Caco-2 (cell line): ENCODE data around the gene ALG11. TPM values are rescaled to one million over a fixed set of nuclear protein-coding genes. Genes with fewer than 3 reads are reported as not detected.

Experiments used
- BruUV-seq: library from RNA; stranded (reverse); fragments of 400-500 nt; replicated peaks from 2 replicates; lab custom pipeline; 2021; lab: Mats Ljungman, UMichigan
- CTCF ChIA-PET: fragments of 300-600 bp; sonication (Branson Sonifier 250); formaldehyde crosslinking; loops from one replicate; lab custom pipeline; 2022; ENCODE audit warnings: antibody characterized with exemption; lab: Charles Lee
- POLR2A ChIA-PET: fragments of 300-600 bp; sonication (Branson Sonifier 250); formaldehyde crosslinking; loops from one replicate; lab custom pipeline; 2022; ENCODE audit warnings: antibody characterized with exemption; lab: Charles Lee
- DNase-seq, 2 experiments: peaks; one replicate each; pipeline versions ENCODE4 v3.0.0 to v3.0.0-alpha.2; 2020 to 2022
- H3K27me3 ChIP-seq: replicated peaks from 2 replicates; pipeline ENCODE4 v1.6.0; 2011; ENCODE audit warnings: low read length; ENCODE audit not compliant: control insufficient read depth, insufficient read depth
- H3K36me3 ChIP-seq: 2 replicates; pipeline ENCODE4 v1.5.1; 2011; ENCODE audit warnings: low read length; ENCODE audit not compliant: control insufficient read depth, insufficient read depth
- H3K4me1 ChIP-seq: fragments of 250-450 bp; sonication (Bioruptor Pico); 2 replicates; pipeline ENCODE4 v1.5.1; 2020; ENCODE audit warnings: mild to moderate bottlenecking
- H3K4me3 ChIP-seq: 2 replicates; pipeline ENCODE4 v1.5.1; 2011; ENCODE audit warnings: low read depth, mild to moderate bottlenecking, control low read depth, low read length
- H3K9me3 ChIP-seq: fragments of 250-450 bp; sonication (Bioruptor Pico); 2 replicates; pipeline ENCODE4 v1.5.1; 2020; ENCODE audit warnings: mild to moderate bottlenecking, moderate library complexity
- H3K27ac Mint-ChIP-seq: one replicate; pipeline ENCODE4 v1.8.0; 2022; ENCODE audit warnings: mixed read lengths; ENCODE audit not compliant: unreplicated experiment
- H3K27me3 Mint-ChIP-seq: one replicate; pipeline ENCODE4 v1.8.0; 2022; ENCODE audit warnings: mixed read lengths; ENCODE audit not compliant: insufficient read depth, unreplicated experiment
- H3K36me3 Mint-ChIP-seq: one replicate; pipeline ENCODE4 v1.8.0; 2022; ENCODE audit warnings: mild to moderate bottlenecking, mixed read lengths; ENCODE audit not compliant: insufficient read depth, unreplicated experiment
- H3K4me1 Mint-ChIP-seq: one replicate; pipeline ENCODE4 v1.8.0; 2022; ENCODE audit warnings: low read depth, mixed read lengths; ENCODE audit not compliant: unreplicated experiment
- H3K4me3 Mint-ChIP-seq: one replicate; pipeline ENCODE4 v1.8.0; 2022; ENCODE audit warnings: mild to moderate bottlenecking, moderate library complexity, mixed read lengths; ENCODE audit not compliant: unreplicated experiment
- H3K9me3 Mint-ChIP-seq: one replicate; pipeline ENCODE4 v1.8.0; 2022; ENCODE audit warnings: mixed read lengths; ENCODE audit not compliant: unreplicated experiment
- CTCF ChIP-seq, 2 experiments: fragments of 200-600 bp in 1 of 2; IDR thresholded peaks; 1 replicate in 1 of 2; 2 replicates in 1 of 2; pipeline versions ENCODE4 v1.5.1 to v1.8.0; 2011 to 2022; ENCODE audit warnings: antibody characterized with exemption in 1 of 2, control low read depth in 1 of 2, inconsistent platforms in 1 of 2, low read depth in 1 of 2, low read length in 1 of 2, mild to moderate bottlenecking in 1 of 2, moderate library complexity in 1 of 2; ENCODE audit not compliant: insufficient read depth in 1 of 2, severe bottlenecking in 1 of 2, unreplicated experiment in 1 of 2
- intact Hi-C: fragments of 100-400 bp; cut with micrococcal nuclease; formaldehyde crosslinking; loops from one replicate; pipeline ENCODE4 v1.10.0; 2022; ENCODE audit not compliant: unreplicated experiment
- total RNA-seq: library from RNA; stranded (reverse); gene quantifications from 2 replicates; pipeline ENCODE4 v1.2.3, GENCODE V29; 2022

The ALG11 gene
- total RNA-seq, 1 experiment from 2014 or later, result 47.7 TPM

GRCh38 chr13:52010890-52011631 lies 1.1 kb upstream of the ALG11 start, which contains the start of gene ATP7B:
TSS of gene ATP7B (minus strand) at chr13:52011450. CDS start at chr13:52011337, 113 bp downstream.
- Histone ChIP-seq H3K4me3 (peak within 1 kb of the TSS; percentile 79), H3K27me3 (no peaks in the 10 kb centered on the region), H3K9me3 (no peaks in the 10 kb centered on the region), H3K4me1 (peaks cover 23% of the 10 kb centered on the region), H3K36me3 (0 out of 2 replicates have a peak, but pooled peaks cover 1% of the 10 kb centered on the region)
- Mint-ChIP-seq H3K27ac (peak within 1 kb of the TSS; percentile 98), H3K4me1 (peaks cover 34% of the 10 kb centered on the region), H3K36me3 (peaks cover 17% of the 10 kb centered on the region), H3K4me3 (peak within 1 kb of the TSS; percentile 99), H3K9me3 (peaks cover 11% of the 10 kb centered on the region), H3K27me3 (no peaks in the 10 kb centered on the region)
- peak; percentile 56 to 58 for DNase-seq
- CTCF ChIA-PET, result interaction anchor here (0.5 to 1.2 kb wide), 2 partner anchors 32 to 591 kb away, joined by 3 to 5 read pairs; no protein-coding TSS in a partner anchor
- TF ChIP-seq CTCF (IDR thresholded peaks at IDR 0.05; ENCODE audit: insufficient read depth in 1 of 2, low read depth in 1 of 2, low read length in 1 of 2, severe bottlenecking in 1 of 2, unreplicated experiment in 1 of 2), result peak in 1 of 2 experiments; percentile 53
- intact Hi-C loops, result loop anchor here (2.0 kb wide), 1 partner anchor 98 kb away; no protein-coding TSS in a partner anchor
- no TSS peak for BruUV-seq
- POLR2A ChIA-PET, result no interaction called here

- no TSS peak for BruUV-seq
- Mint-ChIP-seq H3K4me1 (peaks cover 20% of the 10 kb centered on the region), H3K27me3 (no peaks in the 10 kb centered on the region), H3K9me3 (no peaks in the 10 kb centered on the region), H3K4me3 (peak overlapping the region; percentile 99), H3K36me3 (peaks cover 22% of the 10 kb centered on the region), H3K27ac (peak overlapping the region; percentile 98)
- ChIA-PET CTCF (interaction anchor here (0.6 to 2.1 kb wide), 5 partner anchors 9 to 115 kb away, joined by 3 to 10 read pairs (median 6); no protein-coding TSS in a partner anchor), POLR2A (interaction anchor here (0.5 to 1.6 kb wide), 4 partner anchors 11 to 60 kb away, joined by 3 to 4 read pairs (median 4); no protein-coding TSS in a partner anchor)
- Histone ChIP-seq H3K36me3 (peaks cover 2% of the 10 kb centered on the region; the same call in 1 of the 2 replicates), H3K9me3 (no peaks in the 10 kb centered on the region), H3K4me3 (peak overlapping the region; percentile 79), H3K4me1 (peaks cover 12% of the 10 kb centered on the region; the same call in 1 of the 2 replicates), H3K27me3 (no peaks in the 10 kb centered on the region)
- intact Hi-C loops, result loop anchor here (1.0 to 2.0 kb wide), 4 partner anchors 13 to 33 kb away; no protein-coding TSS in a partner anchor
- DNase-seq, result no peak
- TF ChIP-seq CTCF (IDR thresholded peaks at IDR 0.05; ENCODE audit: insufficient read depth in 1 of 2, low read depth in 1 of 2, low read length in 1 of 2, severe bottlenecking in 1 of 2, unreplicated experiment in 1 of 2), result no peak
These were observed 276 bp downstream of the ALG11 start for GRCh38 chr13:52012512-52012836.

- BruUV-seq, result no TSS peak
- peaks cover 52% of the 10 kb centered on the region for H3K36me3 Mint-ChIP-seq
- no peak overlapping the region for H3K4me3 ChIP-seq
- H3K27ac Mint-ChIP-seq, result no peak overlapping the region
- ChIA-PET POLR2A (no interaction called here), CTCF (no interaction called here)
- no peaks in the 10 kb centered on the region for H3K9me3 Mint-ChIP-seq
- intact Hi-C loops, result no loop called here
- H3K4me3 Mint-ChIP-seq, result no peak overlapping the region
- TF ChIP-seq CTCF (IDR thresholded peaks at IDR 0.05; ENCODE audit: insufficient read depth in 1 of 2, low read depth in 1 of 2, low read length in 1 of 2, severe bottlenecking in 1 of 2, unreplicated experiment in 1 of 2), result no peak
- no peaks in the 10 kb centered on the region for H3K9me3 ChIP-seq
- no peaks in the 10 kb centered on the region for H3K27me3 ChIP-seq
- no peak for DNase-seq
- no peaks in the 10 kb centered on the region for H3K4me1 Mint-ChIP-seq
- H3K4me1 ChIP-seq, result peaks cover 7% of the 10 kb centered on the region; the same call in 1 of the 2 replicates
- peaks cover 2% of the 10 kb centered on the region for H3K36me3 ChIP-seq
- no peaks in the 10 kb centered on the region for H3K27me3 Mint-ChIP-seq
These were observed 4.1 kb downstream of the ALG11 start for GRCh38 chr13:52016296-52016695.
